Mesodermal cell (in vitro differentiated cells): ENCODE data around the gene IFT80.

Experiments
- H3K27ac ChIP-seq: 2 replicates; pipeline ENCODE4 v1.7.0; 2013; ENCODE audit warnings: mild to moderate bottlenecking, low read depth, low read length, moderate library complexity; ENCODE audit not compliant: severe bottlenecking
- H3K36me3 ChIP-seq: 2 replicates; pipeline ENCODE4 v1.7.1; 2013; ENCODE audit warnings: mild to moderate bottlenecking, low read length, moderate library complexity; ENCODE audit not compliant: control insufficient read depth, insufficient read depth
- H3K4me1 ChIP-seq: one replicate; pipeline ENCODE4 v1.7.1; 2013; ENCODE audit warnings: mild to moderate bottlenecking, low read length; ENCODE audit not compliant: insufficient read depth, control insufficient read depth, poor library complexity, severe bottlenecking
- H3K4me3 ChIP-seq: 2 replicates; pipeline ENCODE4 v1.7.0; 2013; ENCODE audit warnings: low read length, control low read depth, mild to moderate bottlenecking; ENCODE audit not compliant: insufficient read depth, poor library complexity, severe bottlenecking; ENCODE audit errors: extremely low read depth
- H3K9me3 ChIP-seq: 2 replicates; pipeline ENCODE4 v1.7.1; 2013; ENCODE audit warnings: mild to moderate bottlenecking, low read length, moderate library complexity; ENCODE audit not compliant: control insufficient read depth
- WGBS, 2 experiments: methylation state at CpG; one replicate each; pipeline ENCODE4 v1.1.5; 2013; ENCODE audit warnings: missing lambda C conversion rate in 2 of 2; ENCODE audit not compliant: insufficient coverage in 2 of 2; 5-methylcytosine and 5-hydroxymethylcytosine counted together

Gene IFT80

DNA sequence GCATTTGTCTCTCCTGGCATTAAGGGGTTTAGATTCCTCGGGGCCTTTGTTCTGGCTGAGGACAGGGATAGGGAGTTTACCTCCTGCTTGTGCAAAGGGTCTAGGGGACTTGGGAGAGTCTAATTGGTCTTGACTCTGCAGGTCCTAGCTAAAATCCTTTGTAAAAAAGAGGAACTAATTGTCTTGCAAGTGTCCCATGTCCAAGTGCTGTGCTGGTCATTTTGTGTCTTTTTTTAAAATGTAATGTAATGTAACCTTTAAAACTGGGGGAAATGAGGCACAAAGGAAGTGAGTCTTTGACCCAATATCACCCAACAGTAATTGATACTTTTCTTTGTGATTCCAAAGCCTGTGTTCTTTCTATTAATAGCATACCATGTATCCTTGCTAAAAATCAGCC is 188.7 kb downstream of the IFT80 start:
- H3K36me3 ChIP-seq, result no peaks in the 10 kb centered on the region
- H3K9me3 ChIP-seq, result no peaks in the 10 kb centered on the region
- no peaks in the 10 kb centered on the region for H3K4me1 ChIP-seq
- no peak overlapping the region for H3K4me3 ChIP-seq
- WGBS, 2 experiments, result 100% methylated on average over 1 of the region's 1 CpG; no CpG with 5 or more reads in 1 of the 2 experiments
- no peak overlapping the region for H3K27ac ChIP-seq
